T-helper 2 cell treated with Interferon-gamma antibody and Interleukin-4, amounts not matched to agents 5 μg/mL and 100 μg/mL, for 36 hours (primary cell): Measurements from ENCODE around the gene SNUPN.
A peak's percentile ranks its signal among the peaks of the same experiment; 100 is the strongest.
"Not testable (repeated sequence)": the region's sequence is repeated elsewhere in the genome, so short reads cannot be mapped to it uniquely, and the experiment has no call there.

Experiments
- DNase-seq: peaks from one replicate; pipeline ENCODE4 v3.0.0; 2021; ENCODE audit warnings: low spot score
- H3K27ac Mint-ChIP-seq: one replicate; pipeline ENCODE4 v1.8.0; 2021; ENCODE audit warnings: mild to moderate bottlenecking, mixed read lengths
- H3K27me3 Mint-ChIP-seq: one replicate; pipeline ENCODE4 v1.8.0; 2021; ENCODE audit warnings: low read depth, mixed read lengths
- H3K36me3 Mint-ChIP-seq: one replicate; pipeline ENCODE4 v1.8.0; 2021; ENCODE audit warnings: low read depth, mixed read lengths
- H3K4me1 Mint-ChIP-seq: one replicate; pipeline ENCODE4 v1.8.0; 2021; ENCODE audit warnings: low read depth, mixed read lengths
- H3K4me3 Mint-ChIP-seq: one replicate; pipeline ENCODE4 v1.8.0; 2022; ENCODE audit warnings: mild to moderate bottlenecking, moderate library complexity, mixed read lengths
- H3K9me3 Mint-ChIP-seq: one replicate; pipeline ENCODE4 v1.8.0; 2021; ENCODE audit warnings: mixed read lengths

The SNUPN gene

GRCh38 chr15:75591655-75592364 lies 33.7 kb downstream of the SNUPN start:
- H3K4me3 Mint-ChIP-seq, result no peak overlapping the region
- no peak overlapping the region for H3K27ac Mint-ChIP-seq
- no peaks in the 10 kb centered on the region for H3K9me3 Mint-ChIP-seq
- H3K4me1 Mint-ChIP-seq, result peaks cover 29% of the 10 kb centered on the region
- no peak for DNase-seq
- H3K36me3 Mint-ChIP-seq, result peaks cover 50% of the 10 kb centered on the region
- no peaks in the 10 kb centered on the region for H3K27me3 Mint-ChIP-seq

DNA sequence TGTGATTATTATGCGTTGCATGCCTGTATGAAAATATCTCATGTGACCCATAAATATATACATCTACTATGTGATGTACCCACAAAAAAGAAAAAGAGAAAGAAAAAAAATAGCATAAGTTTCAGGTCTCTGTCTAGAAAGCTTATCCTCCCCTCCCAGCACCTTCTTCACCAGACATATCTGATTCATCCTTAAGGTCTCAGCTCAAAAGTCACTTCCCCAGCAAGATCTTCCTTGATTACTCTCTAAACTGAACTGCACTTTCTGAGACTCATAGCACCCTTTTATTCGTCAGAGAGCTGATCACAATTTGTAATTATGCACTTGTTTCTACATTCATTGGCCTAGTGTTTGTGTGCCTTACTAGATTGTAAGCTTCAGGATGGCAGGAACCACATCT lies 35.3 kb downstream of the SNUPN start:
- peak overlapping the region; percentile 64 for H3K27ac Mint-ChIP-seq

GRCh38 chr15:75589071-75589470 lies 36.5 kb downstream of the SNUPN start:
- Mint-ChIP-seq H3K27me3 (no peaks in the 10 kb centered on the region), H3K4me3 (no peak overlapping the region), H3K4me1 (peaks cover 19% of the 10 kb centered on the region), H3K27ac (no peak overlapping the region), H3K9me3 (no peaks in the 10 kb centered on the region), H3K36me3 (peaks cover 43% of the 10 kb centered on the region)
- no peak for DNase-seq

More for the DNA sequence above, 35.3 kb downstream of the SNUPN start:
- no peaks in the 10 kb centered on the region for H3K27me3 Mint-ChIP-seq
- peaks cover 46% of the 10 kb centered on the region for H3K36me3 Mint-ChIP-seq
- peaks cover 19% of the 10 kb centered on the region for H3K4me1 Mint-ChIP-seq
- DNase-seq, result no peak
- no peak overlapping the region for H3K4me3 Mint-ChIP-seq
- H3K9me3 Mint-ChIP-seq, result no peaks in the 10 kb centered on the region

DNA sequence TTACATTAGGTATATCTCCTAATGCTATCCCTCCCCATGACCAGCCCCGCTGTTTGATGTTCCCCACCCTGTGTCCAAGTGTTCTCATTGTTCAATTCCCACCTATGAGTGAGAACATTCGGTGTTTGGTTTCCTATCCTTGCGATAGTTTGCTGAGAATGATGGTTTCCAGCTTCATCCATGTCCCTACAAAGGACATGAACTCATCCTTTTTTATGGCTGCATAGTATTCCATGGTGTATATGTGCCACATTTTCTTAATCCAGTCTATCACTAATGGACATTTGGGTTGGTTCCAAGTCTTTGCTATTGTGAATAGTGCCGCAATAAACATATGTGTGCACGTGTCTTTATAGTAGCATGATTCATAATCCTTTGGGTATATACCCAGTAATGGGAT lies 39.1 kb downstream of the SNUPN start:
- H3K27ac Mint-ChIP-seq, H3K9me3 Mint-ChIP-seq, H3K4me3 Mint-ChIP-seq, DNase-seq, H3K27me3 Mint-ChIP-seq: not testable (repeated sequence)
- peaks cover 16% of the 10 kb centered on the region for H3K4me1 Mint-ChIP-seq
- peaks cover 35% of the 10 kb centered on the region for H3K36me3 Mint-ChIP-seq

DNA sequence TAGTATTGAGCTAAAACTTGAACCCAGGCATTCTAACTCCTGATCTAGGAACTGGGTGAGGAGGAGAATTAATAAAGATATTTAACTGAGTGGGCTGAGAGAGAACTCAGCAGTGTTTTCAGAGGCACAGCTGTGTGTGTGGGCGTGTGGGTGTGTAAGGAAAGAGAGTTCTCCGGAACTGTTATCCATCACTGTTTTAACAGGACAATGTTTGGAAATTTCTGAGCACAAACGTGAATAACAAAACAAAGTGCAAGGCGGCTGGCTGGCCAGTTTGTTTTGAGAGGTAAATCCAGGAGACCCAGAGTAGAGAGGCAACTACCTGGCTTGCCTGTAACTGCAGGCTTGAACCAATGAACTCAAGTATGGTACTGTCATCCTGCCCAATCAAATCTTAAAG lies 41.4 kb downstream of the SNUPN start:
- Mint-ChIP-seq H3K4me3 (no peak overlapping the region), H3K9me3 (no peaks in the 10 kb centered on the region), H3K27me3 (no peaks in the 10 kb centered on the region), H3K4me1 (peaks cover 11% of the 10 kb centered on the region), H3K27ac (no peak overlapping the region), H3K36me3 (peaks cover 23% of the 10 kb centered on the region)
- DNase-seq, result no peak

DNA sequence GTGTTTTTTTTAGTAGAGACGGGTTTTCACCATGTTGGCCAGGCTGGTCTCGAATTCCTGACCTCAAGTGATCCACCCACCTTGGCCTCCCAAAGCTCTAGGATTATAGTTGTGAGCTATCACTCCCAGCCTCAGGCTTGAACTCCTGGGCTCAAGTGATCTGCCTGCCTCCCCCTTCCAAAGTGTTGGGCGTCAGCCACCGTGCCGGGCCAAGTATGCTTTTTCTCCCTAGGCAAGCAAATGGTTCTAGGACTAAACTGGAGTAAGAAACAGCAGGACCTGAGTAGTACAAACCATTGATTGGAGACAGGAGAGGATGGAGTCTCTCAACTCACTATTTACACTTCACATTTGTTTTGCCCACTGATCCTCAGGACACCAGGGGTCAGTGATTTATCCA lies 41.8 kb downstream of the SNUPN start:
- Mint-ChIP-seq H3K4me3 (no peak overlapping the region), H3K36me3 (peaks cover 22% of the 10 kb centered on the region), H3K4me1 (peaks cover 9% of the 10 kb centered on the region), H3K9me3 (no peaks in the 10 kb centered on the region), H3K27me3 (no peaks in the 10 kb centered on the region), H3K27ac (no peak overlapping the region)
- DNase-seq, result no peak

DNA sequence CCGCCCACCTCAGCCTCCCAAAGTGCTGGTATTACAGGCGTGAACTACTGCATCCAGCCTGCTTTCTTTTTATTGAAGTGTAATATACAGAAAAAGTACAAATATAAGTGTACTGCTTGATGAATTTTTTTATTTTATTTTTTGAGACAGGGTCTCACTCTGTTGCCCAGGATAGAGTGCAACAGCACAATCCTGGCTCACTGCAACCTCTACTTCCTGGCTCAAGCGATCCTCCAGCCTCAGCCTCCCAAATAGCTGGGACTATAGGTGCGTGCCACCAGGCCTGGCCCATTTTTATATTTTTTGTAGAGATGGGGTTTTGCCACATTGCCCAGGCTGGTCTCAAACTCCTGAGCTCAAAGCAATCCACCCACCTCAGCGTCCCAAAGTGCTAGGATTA lies 42.6 kb downstream of the SNUPN start:
- not testable (repeated sequence) for H3K27me3 Mint-ChIP-seq, H3K4me3 Mint-ChIP-seq, H3K27ac Mint-ChIP-seq, DNase-seq, H3K4me1 Mint-ChIP-seq, H3K9me3 Mint-ChIP-seq
- peaks cover 22% of the 10 kb centered on the region for H3K36me3 Mint-ChIP-seq

DNA sequence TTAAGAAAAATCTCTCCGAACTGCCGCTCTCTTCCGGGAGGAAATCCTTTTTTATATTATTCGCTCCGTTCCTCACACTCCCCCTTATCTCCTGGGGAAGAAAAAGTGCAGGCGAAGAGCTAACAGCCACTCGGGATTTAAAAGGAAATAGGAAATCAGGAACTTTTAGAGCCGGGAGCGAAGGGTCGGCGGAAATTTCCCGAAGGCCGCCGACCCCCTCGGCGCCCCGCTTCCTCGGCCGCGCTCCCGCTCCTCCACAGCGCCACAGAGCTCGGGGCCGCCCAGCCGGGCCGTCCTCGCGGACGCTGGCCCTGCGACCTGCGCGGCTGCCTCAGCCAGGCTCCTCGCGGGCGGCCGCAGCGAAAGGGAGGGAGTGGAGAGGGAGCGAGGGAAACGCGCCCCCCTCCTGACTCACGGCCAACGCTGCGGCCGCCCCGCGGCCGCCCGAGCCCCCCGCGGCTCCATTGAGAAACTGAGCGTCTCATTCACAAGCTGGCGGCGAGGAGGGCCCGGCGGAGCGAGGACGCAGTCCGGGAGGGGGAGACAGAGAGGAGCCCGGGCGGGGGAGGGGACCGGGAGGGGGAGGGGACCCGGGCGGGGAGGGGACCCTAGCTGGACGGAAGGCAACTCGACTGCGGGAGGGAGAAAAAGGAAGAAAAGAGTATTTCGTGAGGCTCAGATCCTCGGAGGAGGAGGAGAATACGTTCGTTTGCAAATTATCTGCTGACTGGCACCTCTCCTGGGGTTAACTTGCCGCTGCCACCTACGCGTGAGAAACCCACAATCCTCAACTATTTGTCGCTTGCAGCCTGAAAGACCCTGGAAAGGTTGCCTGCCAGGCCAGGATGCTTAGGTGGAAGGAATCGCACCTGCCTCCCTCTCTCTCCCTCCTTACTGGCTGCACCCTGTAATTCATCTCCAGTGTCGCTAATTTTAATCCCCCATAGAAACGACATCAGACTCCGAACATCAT lies 46.3 kb downstream of the SNUPN start, which contains the start of gene PTPN9:
Gene PTPN9 (minus strand): TSS at position 368 of the 973 bp plus-strand sequence. CDS start 539 bp downstream, outside the sequence.
- H3K4me1 Mint-ChIP-seq, result peaks cover 20% of the 10 kb centered on the region
- H3K4me3 Mint-ChIP-seq, result peak within 1 kb of the TSS; percentile 94
- peak; percentile 63 for DNase-seq
- H3K9me3 Mint-ChIP-seq, result no peaks in the 10 kb centered on the region
- no peaks in the 10 kb centered on the region for H3K27me3 Mint-ChIP-seq
- H3K36me3 Mint-ChIP-seq, result peaks cover 17% of the 10 kb centered on the region
- H3K27ac Mint-ChIP-seq, result peak within 1 kb of the TSS; percentile 92

GRCh38 chr15:75578173-75578947 lies 47.2 kb downstream of the SNUPN start:
- DNase-seq, result peak; percentile 23
- peaks cover 22% of the 10 kb centered on the region for H3K36me3 Mint-ChIP-seq
- H3K27me3 Mint-ChIP-seq, result no peaks in the 10 kb centered on the region

GRCh38 chr15:75577401-75578172 lies 47.9 kb downstream of the SNUPN start:
- no peaks in the 10 kb centered on the region for H3K27me3 Mint-ChIP-seq
- H3K9me3 Mint-ChIP-seq, result no peaks in the 10 kb centered on the region
- peaks cover 36% of the 10 kb centered on the region for H3K4me1 Mint-ChIP-seq
- no peak for DNase-seq
- peak overlapping the region; percentile 94 for H3K4me3 Mint-ChIP-seq
- peak overlapping the region; percentile 90 for H3K27ac Mint-ChIP-seq
- H3K36me3 Mint-ChIP-seq, result peaks cover 22% of the 10 kb centered on the region

More at GRCh38 chr15:75578173-75578947, 47.2 kb downstream of the SNUPN start:
- H3K4me1 Mint-ChIP-seq, result peaks cover 29% of the 10 kb centered on the region
- H3K27ac Mint-ChIP-seq, result peak overlapping the region; percentile 90
- no peaks in the 10 kb centered on the region for H3K9me3 Mint-ChIP-seq
- H3K4me3 Mint-ChIP-seq, result peak overlapping the region; percentile 94

- Mint-ChIP-seq H3K27me3 (no peaks in the 10 kb centered on the region), H3K27ac (peak overlapping the region; percentile 24), H3K4me3 (peak overlapping the region; percentile 1), H3K9me3 (no peaks in the 10 kb centered on the region), H3K4me1 (peaks cover 33% of the 10 kb centered on the region), H3K36me3 (peaks cover 27% of the 10 kb centered on the region)
- DNase-seq, result no peak
These were observed 51.7 kb downstream of the SNUPN start for GRCh38 chr15:75573648-75574384.

GRCh38 chr15:75570126-75570845 lies 55.2 kb downstream of the SNUPN start:
- H3K27me3 Mint-ChIP-seq, result no peaks in the 10 kb centered on the region
- peaks cover 25% of the 10 kb centered on the region for H3K4me1 Mint-ChIP-seq
- peaks cover 15% of the 10 kb centered on the region for H3K36me3 Mint-ChIP-seq
- no peak overlapping the region for H3K27ac Mint-ChIP-seq
- DNase-seq, result no peak
- no peaks in the 10 kb centered on the region for H3K9me3 Mint-ChIP-seq
- H3K4me3 Mint-ChIP-seq, result no peak overlapping the region
